GM12878 (cell line): ENCODE data around the gene MFAP1. TPM values are rescaled to one million over a fixed set of nuclear protein-coding genes. Genes with fewer than 3 reads are reported as not detected.

ENCODE experiments used
- ATAC-seq: fragments of 200-7000 bp; cut with Tn5 transposase; 3 replicates; pipeline ENCODE4 v1.9.1; 2020; ENCODE audit warnings: mild to moderate bottlenecking, moderate library complexity
- BruUV-seq: library from RNA; stranded (reverse); fragments of 400-500 nt; replicated peaks from 2 replicates; lab custom pipeline; 2021; lab: Mats Ljungman, UMichigan
- CTCF ChIA-PET: fragments of 300-600 bp; sonication (Branson Sonifier 250); formaldehyde crosslinking; extraction: SDS; loops from one replicate; lab custom pipeline; 2021; ENCODE audit warnings: inconsistent platforms; lab: Yijun Ruan, JAX
- POLR2A ChIA-PET: fragments of 350-600 bp; formaldehyde crosslinking; extraction: SDS; loops from one replicate; lab custom pipeline; 2021; ENCODE audit warnings: inconsistent platforms; lab: Charles Lee
- RAD21 ChIA-PET: fragments of 300-600 bp; sonication (Branson Sonifier 250); formaldehyde crosslinking; loops from one replicate; lab custom pipeline; 2023; ENCODE audit warnings: antibody characterized with exemption; ENCODE audit not compliant: unreplicated experiment; lab: Charles Lee
- SMC1A ChIA-PET: fragments of 300-600 bp; sonication (Branson Sonifier 250); formaldehyde crosslinking; loops from one replicate; lab custom pipeline; 2023; ENCODE audit not compliant: unreplicated experiment, uncharacterized antibody; lab: Charles Lee
- DNase-seq: peaks from one replicate; pipeline ENCODE4 v3.0.0-alpha.2; 2011; ENCODE audit warnings: low read depth, low spot score
- FAIRE-seq: peaks from 3 replicates; lab custom pipeline; 2011; peaks lifted over from hg19 to GRCh38; lab: Jason Lieb, UNC
- H2AFZ ChIP-seq: 2 replicates; pipeline ENCODE4 v1.6.0; 2011; ENCODE audit warnings: low read depth, low read length, control low read depth; ENCODE audit not compliant: control insufficient read depth
- H3K27ac ChIP-seq: 2 replicates; pipeline ENCODE4 v1.5.1; 2011; ENCODE audit warnings: control low read depth; ENCODE audit not compliant: control insufficient read depth, insufficient read depth
- H3K27me3 ChIP-seq, 2 experiments: replicated peaks in 1 of 2; 2 replicates each; pipeline versions ENCODE4 v1.6.0 to v1.6.1; 2011; ENCODE audit warnings: low read length in 1 of 2; ENCODE audit not compliant: control insufficient read depth in 2 of 2, insufficient read depth in 2 of 2
- H3K36me3 ChIP-seq, 2 experiments: 2 replicates each; pipeline ENCODE4 v1.5.1; 2011; ENCODE audit warnings: low read length in 1 of 2; ENCODE audit not compliant: control insufficient read depth in 2 of 2, insufficient read depth in 2 of 2
- H3K4me1 ChIP-seq: 2 replicates; pipeline ENCODE4 v1.6.1; 2011; ENCODE audit warnings: mild to moderate bottlenecking, low read length, moderate library complexity, mixed read lengths; ENCODE audit not compliant: control insufficient read depth, insufficient read depth
- H3K4me2 ChIP-seq: 2 replicates; pipeline ENCODE4 v1.6.0; 2011; ENCODE audit warnings: control low read depth; ENCODE audit not compliant: control insufficient read depth, insufficient read depth
- H3K4me3 ChIP-seq: fragments of 200-600 bp; sonication (generic); 2 replicates; pipeline ENCODE4 v1.5.1; 2016
- H3K79me2 ChIP-seq: 2 replicates; pipeline ENCODE4 v1.6.0; 2011; ENCODE audit warnings: low read length; ENCODE audit not compliant: control insufficient read depth, insufficient read depth
- H3K9ac ChIP-seq: 2 replicates; pipeline ENCODE4 v1.8.0; 2011; ENCODE audit warnings: low read length, control low read depth, mixed read lengths; ENCODE audit not compliant: control insufficient read depth, insufficient read depth
- H3K9me3 ChIP-seq: replicated peaks from 3 replicates; pipeline ENCODE4 v1.5.1; 2011; ENCODE audit warnings: mild to moderate bottlenecking, low read length; ENCODE audit not compliant: control insufficient read depth, insufficient read depth
- H4K20me1 ChIP-seq: 2 replicates; pipeline ENCODE4 v1.6.0; 2011; ENCODE audit not compliant: control insufficient read depth, insufficient read depth
- CHD1 ChIP-seq: IDR thresholded peaks from 2 replicates; pipeline ENCODE4 v1.6.1; 2012; ENCODE audit warnings: low read depth, low read length, improper control_type of control experiment
- EGR1 ChIP-seq, 2 experiments: IDR thresholded peaks; 1 replicate in 1 of 2; 2 replicates in 1 of 2; pipeline ENCODE4 v1.6.1; 2011 to 2012; ENCODE audit warnings: low read depth in 2 of 2, low read length in 2 of 2, borderline replicate concordance in 1 of 2, mild to moderate bottlenecking in 1 of 2, moderate library complexity in 1 of 2
- LARP7 ChIP-seq: fragments of 450-650 bp; IDR thresholded peaks from 2 replicates; pipeline ENCODE4 v1.6.1; 2017; ENCODE audit warnings: mild to moderate bottlenecking
- NKRF ChIP-seq: fragments of 450-650 bp; conservative IDR thresholded peaks from 2 replicates; pipeline ENCODE4 v1.6.1; 2017; ENCODE audit warnings: mild to moderate bottlenecking, moderate library complexity
- POLR2A ChIP-seq: IDR thresholded peaks from 2 replicates; pipeline ENCODE4 v1.6.1; 2011; ENCODE audit warnings: low read depth, mild to moderate bottlenecking, low read length
- RELB ChIP-seq: fragments of 450-650 bp; IDR thresholded peaks from 2 replicates; pipeline ENCODE4 v1.6.1; 2017; ENCODE audit warnings: low read depth, mild to moderate bottlenecking, moderate library complexity
- SIN3A ChIP-seq: IDR thresholded peaks from 2 replicates; pipeline ENCODE4 v1.6.1; 2012; ENCODE audit warnings: low read depth, low read length, improper control_type of control experiment
- YY1 ChIP-seq: IDR thresholded peaks from 2 replicates; pipeline ENCODE4 v1.6.1; 2011; ENCODE audit warnings: low read depth, mild to moderate bottlenecking, low read length
- WGBS: methylation state at CpG from one replicate; pipeline ENCODE4 v1.1.6; 2016; ENCODE audit warnings: low lambda C conversion rate; ENCODE audit not compliant: insufficient replicate concordance, insufficient coverage; ENCODE audit errors: missing lambda C conversion rate; 5-methylcytosine and 5-hydroxymethylcytosine counted together
- in situ Hi-C: fragments of 300-500 bp; cut with MboI; formaldehyde crosslinking; loops from 9 replicates; pipeline ENCODE4 v1.14.3; 2018; ENCODE audit warnings: mixed read lengths
- intact Hi-C: fragments of 100-400 bp; cut with micrococcal nuclease; formaldehyde crosslinking; loops from one replicate; pipeline ENCODE4 v1.14.2; 2022; ENCODE audit not compliant: unreplicated experiment
- polyA plus RNA-seq, 11 experiments: library from polyadenylated mRNA; depleted of rRNA in 4 of 11; unstranded in 6 of 11; stranded (reverse) in 5 of 11; fragments of >200 nt; fragmentation: Nextera tagmentation in 4 of 11; fragmentation: Illumina TruSeq in 1 of 11; extraction: Ambion mirVana in 4 of 11; extraction: Trizol in 1 of 11; gene quantifications; 1 replicate in 1 of 11; 2 replicates in 10 of 11; pipeline versions ENCODE4 v1.2.1 to v1.2.3, GENCODE V29; 2011 to 2016; ENCODE audit warnings: inconsistent platforms in 2 of 11, missing spikeins in 2 of 11, low read depth in 1 of 11
- total RNA-seq, 4 experiments: library from RNA; depleted of rRNA in 3 of 4; stranded (reverse); fragments of >200 nt in 3 of 4; fragmentation: Illumina TruSeq in 1 of 4; extraction: Trizol in 1 of 4; gene quantifications; 2 replicates each; pipeline versions ENCODE4 v1.2.1 to v1.2.3, GENCODE V29; 2013 to 2021
- TF ChIP-seq, protein P1 (sequence below): fragments of 450-650 bp; IDR thresholded peaks from 2 replicates; pipeline ENCODE4 v1.6.1; 2017; ENCODE audit warnings: mild to moderate bottlenecking, moderate library complexity

MFAP1 gene
- total and polyA plus RNA-seq, 10 of the 15 experiments (the other 5 are each of a cell fraction or from before 2014, with no cell fraction given) = 24.5 to 67.3 (median 47.4) TPM

DNA sequence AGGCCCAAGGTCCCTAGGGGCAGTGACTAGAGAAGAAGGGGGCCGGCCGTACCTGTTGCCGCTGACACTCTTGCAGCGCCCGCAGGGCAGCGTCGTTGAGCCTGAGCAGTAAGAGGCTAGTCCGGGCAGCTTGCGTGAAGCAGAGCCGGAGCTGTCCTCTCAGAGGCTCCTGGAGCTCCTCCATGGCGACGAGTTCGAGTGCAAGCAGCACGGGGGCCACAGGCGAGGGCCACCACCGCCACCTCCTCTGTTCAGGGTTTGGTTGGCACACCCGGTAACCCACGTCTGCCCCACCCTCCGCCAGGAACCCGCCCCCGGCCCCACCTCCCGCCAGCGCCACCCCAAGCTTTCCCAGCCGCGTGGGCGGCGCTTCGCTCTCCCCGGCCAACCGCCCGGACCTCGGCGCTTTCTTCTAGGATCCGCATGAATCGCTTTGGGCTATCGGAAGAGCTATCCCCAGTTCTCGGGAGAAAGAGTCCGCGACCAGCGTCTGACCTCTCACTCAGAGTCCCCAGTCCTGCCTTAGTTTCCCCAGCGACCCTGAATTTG is 47.7 kb downstream of the MFAP1 start, which contains the start of gene ELL3:
Gene ELL3 (minus strand): TSS at position 249 of the 549 bp plus-strand sequence. CDS start 65 bp downstream, at position 184.
- H3K4me2 ChIP-seq = peak within 1 kb of the TSS; percentile 100
- H3K9me3 ChIP-seq = no peaks in the 10 kb centered on the region; the same call in 2 of the 3 replicates
- ChIA-PET CTCF (interaction anchor here (1.0 to 5.8 kb wide), 11 partner anchors 12 to 54 kb away, joined by 3 to 72 read pairs (median 6); partner anchors contain the start of genes HYPK, MFAP1, SERF2 and SERINC4), POLR2A (interaction anchor here (0.8 to 4.4 kb wide), 12 partner anchors 12 to 511 kb away, joined by 3 to 58 read pairs (median 7); partner anchors contain the start of genes GOLM2, HYPK, MFAP1 and SERF2), SMC1A (interaction anchor here (0.6 to 14.9 kb wide), 16 partner anchors 10 to 102 kb away, joined by 3 to 129 read pairs (median 3); partner anchors contain the start of genes MFAP1, PDIA3 and SERF2), RAD21 (interaction anchor here (0.6 to 3.5 kb wide), 15 partner anchors 9 to 564 kb away, joined by 3 to 54 read pairs (median 8); partner anchors contain the start of genes HYPK, MFAP1, SERF2 and SERINC4)
- DNase-seq (no peak), ATAC-seq (peak; percentile 75), FAIRE-seq (no peak)
- in situ Hi-C loops (loop anchor here (25.0 kb wide), 1 partner anchor 1514 kb away; the partner anchor contains the start of genes GANC and TMEM87A), intact Hi-C loops (loop anchor here (1.0 to 5.0 kb wide), 3 partner anchors 12 to 51 kb away; partner anchors contain the start of gene WDR76)
- H3K4me1 ChIP-seq = peaks cover 16% of the 10 kb centered on the region
- no TSS peak for BruUV-seq
- no peaks in the 10 kb centered on the region for H3K79me2 ChIP-seq
- peak within 1 kb of the TSS; percentile 91 for H3K27ac ChIP-seq
- H3K36me3 ChIP-seq = peaks cover 6 to 13% of the 10 kb centered on the region in 2 experiments
- no peaks in the 10 kb centered on the region for H3K27me3 ChIP-seq
- peak within 1 kb of the TSS; percentile 79 for H3K9ac ChIP-seq
- H2AFZ ChIP-seq = peak within 1 kb of the TSS; percentile 77
- WGBS = under 1% methylated on average over 24 of the region's 41 CpGs
- TF ChIP-seq RELB (no peak), POLR2A (peak; percentile 70; the same call in 1 of the 2 replicates), SIN3A (0 out of 2 replicates have a peak, but pooled peaks have one; percentile 35), NKRF (0 out of 2 replicates have a peak, but pooled peaks have one; percentile 29), LARP7 (no peak), EGR1 (IDR thresholded peaks at IDR 0.05; ENCODE audit: borderline replicate concordance in 1 of 2, low read depth in 2 of 2, low read length in 2 of 2) (peak in 1 of 2 experiments; percentile 91; a peak in 2 of 3 replicates), YY1 (0 out of 2 replicates have a peak, but pooled peaks have one; percentile 4), CHD1 (0 out of 2 replicates have a peak, but pooled peaks have one; percentile 32)
- TF ChIP-seq, protein P1, sequence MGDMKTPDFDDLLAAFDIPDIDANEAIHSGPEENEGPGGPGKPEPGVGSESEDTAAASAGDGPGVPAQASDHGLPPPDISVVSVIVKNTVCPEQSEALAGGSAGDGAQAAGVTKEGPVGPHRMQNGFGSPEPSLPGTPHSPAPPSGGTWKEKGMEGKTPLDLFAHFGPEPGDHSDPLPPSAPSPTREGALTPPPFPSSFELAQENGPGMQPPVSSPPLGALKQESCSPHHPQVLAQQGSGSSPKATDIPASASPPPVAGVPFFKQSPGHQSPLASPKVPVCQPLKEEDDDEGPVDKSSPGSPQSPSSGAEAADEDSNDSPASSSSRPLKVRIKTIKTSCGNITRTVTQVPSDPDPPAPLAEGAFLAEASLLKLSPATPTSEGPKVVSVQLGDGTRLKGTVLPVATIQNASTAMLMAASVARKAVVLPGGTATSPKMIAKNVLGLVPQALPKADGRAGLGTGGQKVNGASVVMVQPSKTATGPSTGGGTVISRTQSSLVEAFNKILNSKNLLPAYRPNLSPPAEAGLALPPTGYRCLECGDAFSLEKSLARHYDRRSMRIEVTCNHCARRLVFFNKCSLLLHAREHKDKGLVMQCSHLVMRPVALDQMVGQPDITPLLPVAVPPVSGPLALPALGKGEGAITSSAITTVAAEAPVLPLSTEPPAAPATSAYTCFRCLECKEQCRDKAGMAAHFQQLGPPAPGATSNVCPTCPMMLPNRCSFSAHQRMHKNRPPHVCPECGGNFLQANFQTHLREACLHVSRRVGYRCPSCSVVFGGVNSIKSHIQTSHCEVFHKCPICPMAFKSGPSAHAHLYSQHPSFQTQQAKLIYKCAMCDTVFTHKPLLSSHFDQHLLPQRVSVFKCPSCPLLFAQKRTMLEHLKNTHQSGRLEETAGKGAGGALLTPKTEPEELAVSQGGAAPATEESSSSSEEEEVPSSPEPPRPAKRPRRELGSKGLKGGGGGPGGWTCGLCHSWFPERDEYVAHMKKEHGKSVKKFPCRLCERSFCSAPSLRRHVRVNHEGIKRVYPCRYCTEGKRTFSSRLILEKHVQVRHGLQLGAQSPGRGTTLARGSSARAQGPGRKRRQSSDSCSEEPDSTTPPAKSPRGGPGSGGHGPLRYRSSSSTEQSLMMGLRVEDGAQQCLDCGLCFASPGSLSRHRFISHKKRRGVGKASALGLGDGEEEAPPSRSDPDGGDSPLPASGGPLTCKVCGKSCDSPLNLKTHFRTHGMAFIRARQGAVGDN = 0 out of 2 replicates have a peak, but pooled peaks have one; percentile 42
- peak within 1 kb of the TSS; percentile 78 for H3K4me3 ChIP-seq
- no peaks in the 10 kb centered on the region for H4K20me1 ChIP-seq
